Heart left ventricle (tissue), 16 donors: ENCODE results near the gene EHBP1L1. TPM values are rescaled to one million over a fixed set of nuclear protein-coding genes. Genes with fewer than 3 reads are reported as not detected.

Experiments used
- ATAC-seq, 4 donors: fragments of 200-7000 bp; cut with Tn5 transposase; one replicate each; pipeline ENCODE4 v1.9.1; 2020 to 2022; ENCODE audit warnings: moderate library complexity in 4 of 4, mild to moderate bottlenecking in 3 of 4, moderate number of reproducible peaks in 1 of 4
- DNase-seq, 5 donors: peaks; one replicate each; pipeline ENCODE4 v3.0.0-alpha.2; 2020
- H3K27ac ChIP-seq, 12 donors: fragments of 200-600 bp; sonication (generic) in 4 of 12; one replicate each; pipeline versions ENCODE4 v1.5.0 to v1.8.0; 2016 to 2022; ENCODE audit warnings: mild to moderate bottlenecking in 2 of 12
- H3K27me3 ChIP-seq, 9 donors: fragments of 200-600 bp; sonication (generic) in 2 of 9; one replicate each; pipeline versions ENCODE4 v1.5.1 to v1.8.0; 2016 to 2022; ENCODE audit warnings: mild to moderate bottlenecking in 3 of 9
- H3K36me3 ChIP-seq, 9 donors: fragments of 200-600 bp; sonication (generic) in 2 of 9; one replicate each; pipeline versions ENCODE4 v1.5.0 to v1.8.0; 2018 to 2022; ENCODE audit warnings: mild to moderate bottlenecking in 2 of 9
- H3K4me1 ChIP-seq, 12 donors: fragments of 200-600 bp; sonication (generic) in 4 of 12; one replicate each; pipeline versions ENCODE4 v1.5.0 to v1.8.0; 2016 to 2022; ENCODE audit warnings: mild to moderate bottlenecking in 3 of 12
- H3K4me3 ChIP-seq, 12 donors: fragments of 200-600 bp; sonication (generic) in 4 of 12; one replicate each; pipeline versions ENCODE4 v1.5.0 to v1.8.0; 2017 to 2022; ENCODE audit warnings: mild to moderate bottlenecking in 9 of 12, moderate library complexity in 4 of 12
- H3K9me3 ChIP-seq, 12 donors: fragments of 200-600 bp; sonication (generic) in 4 of 12; one replicate each; pipeline versions ENCODE4 v1.5.0 to v1.8.0; 2016 to 2022; ENCODE audit warnings: mild to moderate bottlenecking in 1 of 12
- POLR2A ChIP-seq, 2 donors: fragments of 450-650 bp; IDR thresholded peaks; one replicate each; pipeline ENCODE4 v1.6.1; 2017; ENCODE audit warnings: antibody characterized with exemption in 2 of 2, mild to moderate bottlenecking in 2 of 2, moderate library complexity in 2 of 2
- WGBS, 4 donors: extraction: QIAGEN DNeasy Blood & Tissue Kit in 2 of 4; methylation state at CpG; one replicate each; pipeline versions ENCODE4 v1.1.5 to v1.1.7; 2013 to 2018; 5-methylcytosine and 5-hydroxymethylcytosine counted together
- intact Hi-C, 10 donors: fragments of 100-400 bp; cut with DNase I; formaldehyde crosslinking; loops; one replicate each; pipeline versions ENCODE4 v1.11.1 to v1.14.2; 2022
- polyA plus RNA-seq, 2 donors: library from polyadenylated mRNA; stranded (reverse); fragments of 200-250 nt; gene quantifications; one replicate each; pipeline ENCODE4 v1.2.3, GENCODE V29; 2013
- total RNA-seq, 9 donors: library from RNA; depleted of rRNA in 2 of 9; stranded (reverse); fragments of >200 nt in 2 of 9; fragmentation: NEBNext Ultra II Directional in 3 of 9; extraction: Animal tissue kit (Norgen Biotek cat#: 25700) in 3 of 9; gene quantifications; one replicate each; pipeline versions ENCODE4 v1.1.0 to v1.2.4, GENCODE V29; 2016 to 2023
- TF ChIP-seq, protein P1 (sequence below), 12 donors: fragments of 200-600 bp; sonication (generic) in 4 of 12; IDR thresholded peaks; one replicate each; pipeline versions ENCODE4 v1.5.0 to v1.8.0; 2018 to 2022; ENCODE audit warnings: antibody characterized with exemption in 12 of 12, mild to moderate bottlenecking in 5 of 12
- donor health status: ischemic (EF 13 %, LVEDD 7.1; RV severe dilation, severe dysfunction).
- donor health status: healthy with polysubstance abuse.
- donor health status: DM: no; HTN: yes; CAD: no.
- donor health status: DM: no; HTN: no; CAD: no.
- donor health status: ischemic (EF 25% LVEDD 6.9; RV normal size, moderate dysfunction).
- donor health status: ischemic (EF 25% LVEDD 5.7; RV mildly dilated, moderate dysfunction).
- donor health status: healthy.
- donor health status: DM: yes; HTN: yes; CAD: no.
- donor health status: ischemic (EF 35%, LVEDD 5.7; RV mildly dilated, moderate dysfunction).
- donor health status: nonischemic (EF 11% LVEDD 7.7; RV severe dilation, severe dysfunction).
- donor health status: DM: yes; HTN: yes; CAD: no.
- donor health status: PGD.
- donor health status: ischemic (EF 29% LVEDD 5.4; RV normal size, mild dysfunction).
- donor health status: nonischemic (EF 23%, LVEDD 6.1; RV moderate dilation, normal function).

The EHBP1L1 gene
- total and polyA plus RNA-seq, 11 donors, result 37.4 to 144 (median 79.0) TPM

GRCh38 chr11:65598258-65598699 is 22.4 kb downstream of the EHBP1L1 start:
- WGBS, 4 donors, result 89 to 94% (median 91%) methylated on average over 13 to 16 of the region's 16 CpGs
- H3K36me3 ChIP-seq, result peaks cover 2 to 67% (median 58%) of the 10 kb centered on the region in 9 donors

DNA sequence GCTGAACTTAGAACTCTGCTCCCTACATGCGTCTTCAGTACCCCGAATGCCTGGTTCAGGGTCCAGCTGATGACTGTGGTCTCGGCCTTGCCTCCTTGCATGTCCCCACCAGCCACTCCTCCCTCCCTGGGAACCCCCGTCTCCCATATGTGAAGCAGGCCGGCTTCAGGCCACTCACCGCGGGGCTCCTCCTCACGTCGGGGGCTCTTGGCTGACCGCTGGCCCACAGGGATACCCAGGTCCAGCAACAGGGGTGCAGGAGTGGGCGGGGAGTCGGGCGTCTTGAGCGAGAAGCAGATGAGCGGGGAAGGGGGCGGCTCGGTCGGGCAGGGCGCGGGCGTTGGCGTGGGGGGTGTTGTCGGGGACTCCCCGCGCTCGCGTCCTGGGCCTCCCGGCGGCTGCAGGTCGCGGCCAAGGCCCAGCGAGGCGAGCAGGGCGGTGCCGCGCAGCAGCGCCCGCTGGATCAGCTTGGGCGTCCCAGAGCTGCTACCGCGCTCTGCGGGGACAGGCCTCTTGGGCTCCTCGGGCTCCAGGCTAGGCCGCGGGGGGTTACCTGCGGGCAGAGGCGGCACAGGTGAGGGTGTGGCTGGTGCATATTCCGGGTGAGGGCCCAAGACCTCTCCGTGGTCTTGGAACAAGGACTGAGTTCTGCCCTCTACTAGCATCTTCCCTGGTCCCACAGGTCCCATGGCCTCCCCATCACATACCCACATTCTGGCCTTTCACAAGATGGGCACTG is 23.5 kb downstream of the EHBP1L1 start:
- no peak for TF ChIP-seq POLR2A (IDR thresholded peaks at IDR 0.05)
- H3K27me3 ChIP-seq, result no peaks in the 10 kb centered on the region
- H3K4me1 ChIP-seq, result peaks cover 0 to 21% (median 8%) of the 10 kb centered on the region in 12 donors
- no peaks in the 10 kb centered on the region for H3K9me3 ChIP-seq
- 87 to 90% (median 87%) methylated on average over 30 to 49 of the region's 49 CpGs for WGBS, 4 donors
- ATAC-seq, result no peak
- no peak overlapping the region for H3K27ac ChIP-seq
- intact Hi-C loops, result loop anchor here in 3 of 10 donors (5.0 to 10.0 kb wide), 3 partner anchors 55 to 225 kb away; no protein-coding TSS in a partner anchor
- DNase-seq, result no peak
- no peak overlapping the region for H3K4me3 ChIP-seq
- peaks cover 2 to 78% (median 66%) of the 10 kb centered on the region in 9 donors for H3K36me3 ChIP-seq

More at GRCh38 chr11:65598258-65598699, 22.4 kb downstream of the EHBP1L1 start:
- no peaks in the 10 kb centered on the region for H3K9me3 ChIP-seq
- ATAC-seq (no peak), DNase-seq (no peak)
- no peak overlapping the region for H3K4me3 ChIP-seq
- H3K27me3 ChIP-seq, result no peaks in the 10 kb centered on the region
- no peak for TF ChIP-seq POLR2A (IDR thresholded peaks at IDR 0.05)
- TF ChIP-seq, protein P1, sequence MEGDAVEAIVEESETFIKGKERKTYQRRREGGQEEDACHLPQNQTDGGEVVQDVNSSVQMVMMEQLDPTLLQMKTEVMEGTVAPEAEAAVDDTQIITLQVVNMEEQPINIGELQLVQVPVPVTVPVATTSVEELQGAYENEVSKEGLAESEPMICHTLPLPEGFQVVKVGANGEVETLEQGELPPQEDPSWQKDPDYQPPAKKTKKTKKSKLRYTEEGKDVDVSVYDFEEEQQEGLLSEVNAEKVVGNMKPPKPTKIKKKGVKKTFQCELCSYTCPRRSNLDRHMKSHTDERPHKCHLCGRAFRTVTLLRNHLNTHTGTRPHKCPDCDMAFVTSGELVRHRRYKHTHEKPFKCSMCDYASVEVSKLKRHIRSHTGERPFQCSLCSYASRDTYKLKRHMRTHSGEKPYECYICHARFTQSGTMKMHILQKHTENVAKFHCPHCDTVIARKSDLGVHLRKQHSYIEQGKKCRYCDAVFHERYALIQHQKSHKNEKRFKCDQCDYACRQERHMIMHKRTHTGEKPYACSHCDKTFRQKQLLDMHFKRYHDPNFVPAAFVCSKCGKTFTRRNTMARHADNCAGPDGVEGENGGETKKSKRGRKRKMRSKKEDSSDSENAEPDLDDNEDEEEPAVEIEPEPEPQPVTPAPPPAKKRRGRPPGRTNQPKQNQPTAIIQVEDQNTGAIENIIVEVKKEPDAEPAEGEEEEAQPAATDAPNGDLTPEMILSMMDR (IDR thresholded peaks at IDR 0.05), result no peak
- H3K27ac ChIP-seq, result no peak overlapping the region
- H3K4me1 ChIP-seq, result peaks cover 0 to 29% (median 14%) of the 10 kb centered on the region in 12 donors
- intact Hi-C loops, result loop anchor here in 3 of 10 donors (5.0 to 10.0 kb wide), 3 partner anchors 53 to 223 kb away; no protein-coding TSS in a partner anchor

- H3K4me1 ChIP-seq, result peaks cover 0 to 19% (median 8%) of the 10 kb centered on the region in 12 donors
- no peak for ATAC-seq
- no peaks in the 10 kb centered on the region for H3K27me3 ChIP-seq
- no peak for DNase-seq
- WGBS, 4 donors, result 82 to 97% (median 95%) methylated on average over 5 to 6 of the region's 6 CpGs
- no peak overlapping the region for H3K27ac ChIP-seq
- peaks cover 2 to 83% (median 71%) of the 10 kb centered on the region in 9 donors for H3K36me3 ChIP-seq
- TF ChIP-seq, protein P1 (IDR thresholded peaks at IDR 0.05), result no peak
- TF ChIP-seq POLR2A (IDR thresholded peaks at IDR 0.05), result no peak
- intact Hi-C loops, result loop anchor here in 3 of 10 donors (5.0 to 10.0 kb wide), 3 partner anchors 55 to 225 kb away; no protein-coding TSS in a partner anchor
- H3K9me3 ChIP-seq, result no peaks in the 10 kb centered on the region
- H3K4me3 ChIP-seq, result no peak overlapping the region
Observed at GRCh38 chr11:65599955-65600246, 24.0 kb downstream of the EHBP1L1 start.

GRCh38 chr11:65604258-65604657 is 28.4 kb downstream of the EHBP1L1 start:
- no peaks in the 10 kb centered on the region for H3K27me3 ChIP-seq
- TF ChIP-seq POLR2A (IDR thresholded peaks at IDR 0.05), result no peak
- TF ChIP-seq, protein P1 (IDR thresholded peaks at IDR 0.05), result no peak
- DNase-seq (no peak), ATAC-seq (no peak)
- 92 to 100% (median 97%) methylated on average over 1 of the region's 1 CpG for WGBS, 4 donors
- intact Hi-C loops, result no loop called here
- H3K36me3 ChIP-seq, result peaks cover 0 to 98% (median 84%) of the 10 kb centered on the region in 9 donors
- peaks cover 4 to 48% (median 25%) of the 10 kb centered on the region in 12 donors for H3K4me1 ChIP-seq
- H3K4me3 ChIP-seq, result no peak overlapping the region
- H3K9me3 ChIP-seq, result no peaks in the 10 kb centered on the region
- no peak overlapping the region for H3K27ac ChIP-seq
